ENCODE data around the gene ZIC1.

Gene ZIC1

DNA sequence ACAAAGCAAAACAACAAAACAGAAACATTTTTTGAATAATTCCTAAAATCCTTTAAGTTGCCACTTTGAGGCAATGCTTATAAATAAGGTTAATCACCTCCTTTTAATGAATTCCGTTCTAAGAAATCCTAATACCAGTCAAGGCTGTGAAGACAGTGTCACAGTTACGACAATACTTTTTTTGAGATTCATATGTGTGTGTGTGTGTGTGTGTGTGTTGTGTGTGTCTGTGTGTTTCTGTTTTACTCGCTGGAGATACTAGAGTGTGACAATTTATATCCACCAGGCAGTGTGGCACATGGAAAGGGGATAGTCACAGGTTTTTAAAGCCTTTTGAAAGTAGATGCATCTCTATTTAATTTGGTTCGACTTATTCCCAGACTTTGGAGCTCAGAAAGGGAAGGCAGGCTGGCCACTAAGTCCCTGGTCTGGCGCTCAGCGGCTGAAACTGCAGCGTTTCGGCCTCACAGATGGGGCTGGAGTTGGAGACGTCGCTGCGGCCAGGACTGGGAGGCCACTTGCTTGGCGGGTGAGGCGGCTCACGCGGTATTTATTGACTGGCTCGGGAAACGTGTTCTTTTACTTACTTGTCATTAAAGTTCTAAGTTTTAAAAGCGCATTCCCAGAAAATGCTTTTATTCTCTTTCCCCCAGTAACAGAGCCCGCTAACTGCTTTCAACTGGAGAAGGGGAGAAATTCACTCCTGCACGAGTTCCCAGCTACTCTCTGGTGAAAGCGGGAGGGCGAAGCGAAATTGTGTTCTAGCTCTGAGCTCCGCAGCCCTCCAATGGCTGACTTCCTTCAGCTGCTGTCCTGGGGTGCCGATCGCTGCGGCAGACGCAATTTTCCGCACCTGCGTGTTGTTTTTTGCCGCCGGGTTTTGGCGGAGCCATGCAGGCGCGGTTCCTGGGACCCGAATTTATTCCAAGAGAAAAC, 13.7 kb downstream of the ZIC1 start:
- DNase-seq (ENCODE audit: low read depth in 2 of 2) = no peak

DNA sequence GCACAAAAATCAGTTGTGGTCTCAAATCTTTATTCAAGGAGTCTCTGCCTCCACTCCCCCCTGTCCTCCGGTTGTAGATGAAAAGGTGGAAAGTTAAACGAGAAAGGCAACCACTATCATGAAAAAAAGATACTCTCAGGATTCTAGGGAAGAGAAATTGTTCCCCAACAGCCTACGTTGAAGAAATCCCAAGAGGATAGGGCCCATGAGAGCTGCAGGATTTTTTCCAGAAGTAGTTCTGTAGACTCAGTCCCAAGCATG, 14.3 kb downstream of the ZIC1 start:
- no peak for DNase-seq (ENCODE audit: low read depth in 2 of 2)

DNA sequence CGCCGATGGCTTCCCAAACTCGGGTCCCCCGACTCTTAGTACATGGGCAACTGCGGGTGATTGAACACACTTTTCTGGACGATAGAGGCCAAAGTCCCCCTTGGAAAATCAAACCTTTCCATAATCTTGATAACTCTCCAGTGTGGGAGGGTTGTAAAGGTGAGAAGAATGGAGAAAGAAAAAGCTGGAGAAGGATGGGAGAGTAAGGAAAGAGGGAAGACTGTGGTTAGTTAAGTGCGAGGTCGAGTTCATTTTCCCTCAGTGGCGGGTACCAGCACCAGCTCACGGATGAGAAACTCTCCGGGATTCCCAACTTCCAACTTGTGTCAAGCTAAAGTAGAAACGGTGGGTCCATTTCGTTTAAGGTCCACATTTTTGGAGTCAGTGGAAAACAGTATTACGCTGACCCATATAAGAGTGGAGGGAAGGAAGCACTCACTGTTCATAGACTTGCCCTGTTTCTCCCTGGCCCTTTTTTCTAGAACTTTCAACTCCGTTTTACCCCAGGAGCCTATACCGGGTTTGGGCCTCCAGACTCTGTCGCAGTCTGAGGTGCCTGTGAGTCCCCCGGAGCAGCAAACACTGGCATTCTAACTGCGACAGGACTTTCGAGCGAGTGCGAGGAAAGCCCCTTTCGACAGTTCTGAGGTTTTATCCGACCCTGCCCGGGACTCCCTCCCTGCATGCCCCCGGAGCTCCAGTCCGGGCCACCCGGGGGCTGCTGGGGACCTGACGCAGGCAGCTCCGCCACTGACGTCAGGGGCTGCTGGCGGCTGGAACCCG, 14.8 kb downstream of the ZIC1 start:
- no peak for DNase-seq (ENCODE audit: low read depth in 2 of 2)

DNA sequence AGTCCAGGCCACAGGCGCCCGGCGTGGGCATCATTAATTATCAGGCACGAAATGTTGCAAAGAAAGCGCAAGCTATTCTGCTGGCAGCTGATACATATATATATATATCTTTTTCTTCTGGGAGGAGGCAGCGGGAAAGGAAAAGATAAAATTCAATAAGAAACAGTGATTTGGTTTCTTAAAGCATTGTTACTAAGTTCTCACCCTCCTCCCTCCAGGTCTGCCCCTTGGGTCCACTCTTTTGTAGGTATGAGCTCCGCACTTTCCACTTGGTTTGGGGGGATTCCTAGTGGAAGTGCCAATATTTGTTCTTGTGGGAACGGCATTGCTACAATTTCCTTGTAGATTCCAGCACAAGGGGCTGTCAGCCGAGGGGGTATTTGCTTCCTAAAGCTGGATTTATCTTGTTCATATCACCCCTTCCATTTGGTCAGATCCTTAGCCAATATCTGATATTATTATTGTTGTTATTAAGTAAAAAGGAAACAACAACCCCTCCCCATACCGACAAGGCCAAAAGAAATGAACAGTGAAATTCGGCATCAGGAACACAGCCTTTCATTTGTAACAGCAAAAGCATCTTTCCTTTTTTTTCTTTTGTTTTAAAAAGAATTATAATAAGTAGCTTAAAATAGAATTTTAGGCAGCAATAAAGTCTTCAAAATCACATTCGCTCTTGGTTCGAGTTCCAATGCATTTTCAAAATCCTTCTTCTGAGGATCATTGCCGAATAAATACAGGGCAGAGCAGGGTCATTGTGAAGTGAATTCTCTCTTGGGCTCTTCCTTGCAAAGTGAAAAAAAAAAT, 15.6 kb downstream of the ZIC1 start:
- no peak for DNase-seq (ENCODE audit: low read depth in 2 of 2)

DNA sequence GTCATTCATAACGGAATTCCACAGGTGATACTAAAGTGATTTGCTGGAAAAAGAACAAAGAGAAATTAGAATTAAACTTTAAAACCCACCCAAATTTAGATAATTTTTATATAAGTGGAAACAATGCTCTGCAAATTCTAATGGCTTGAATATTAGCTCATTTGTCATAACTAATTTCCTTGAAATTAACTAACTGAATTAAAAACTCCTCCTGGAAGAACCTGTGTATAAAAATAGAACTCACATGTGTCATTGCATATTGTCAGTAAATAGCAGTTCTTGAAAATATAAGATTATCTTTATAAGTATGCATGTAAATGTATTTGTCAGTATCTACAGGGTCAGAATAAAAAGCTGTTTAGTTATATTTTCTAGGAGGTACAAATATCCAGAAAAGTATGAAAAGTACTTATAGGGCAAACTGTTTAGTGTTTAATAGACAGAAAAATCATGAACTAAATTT, 16.3 kb downstream of the ZIC1 start:
- DNase-seq (ENCODE audit: low read depth in 2 of 2) = no peak

GRCh38 chr3:147426931-147427330, 17.8 kb downstream of the ZIC1 start:
- no peak for DNase-seq (ENCODE audit: low read depth in 2 of 2)

DNA sequence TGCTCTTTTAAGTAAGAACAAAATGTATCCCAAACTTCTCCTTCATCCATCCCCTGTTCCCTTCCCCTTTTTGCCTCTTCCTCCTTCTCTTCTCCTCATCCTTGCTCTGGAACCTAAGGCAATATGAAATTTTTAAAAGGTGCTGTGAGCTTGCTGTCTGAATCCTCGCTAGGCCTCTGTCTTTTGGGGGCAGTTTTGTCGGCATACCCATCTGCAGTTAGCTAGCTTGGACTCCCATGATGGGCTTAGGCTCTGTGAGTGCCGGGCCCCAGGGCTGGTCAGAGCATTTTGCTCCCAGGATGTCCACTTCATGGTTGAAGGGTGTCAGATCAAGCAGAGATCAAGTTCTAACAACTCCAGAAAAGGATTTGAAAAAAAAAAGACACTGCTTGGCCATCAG, 18.6 kb downstream of the ZIC1 start:
- DNase-seq (ENCODE audit: low read depth in 2 of 2) = no peak

- DNase-seq (ENCODE audit: low read depth in 2 of 2) = no peak
Measured at GRCh38 chr3:147428326-147428725, 19.2 kb downstream of the ZIC1 start.

GRCh38 chr3:147428754-147429153, 19.6 kb downstream of the ZIC1 start:
- DNase-seq (ENCODE audit: low read depth in 2 of 2) = no peak

GRCh38 chr3:147431751-147432150, 22.6 kb downstream of the ZIC1 start:
- DNase-seq (ENCODE audit: low read depth in 2 of 2) = no peak

- no peak for DNase-seq (ENCODE audit: low read depth in 2 of 2)
Measured at GRCh38 chr3:147447224-147447623, 38.1 kb downstream of the ZIC1 start.

GRCh38 chr3:147449669-147450068, 40.5 kb downstream of the ZIC1 start:
- no peak for DNase-seq (ENCODE audit: low read depth in 2 of 2)

DNA sequence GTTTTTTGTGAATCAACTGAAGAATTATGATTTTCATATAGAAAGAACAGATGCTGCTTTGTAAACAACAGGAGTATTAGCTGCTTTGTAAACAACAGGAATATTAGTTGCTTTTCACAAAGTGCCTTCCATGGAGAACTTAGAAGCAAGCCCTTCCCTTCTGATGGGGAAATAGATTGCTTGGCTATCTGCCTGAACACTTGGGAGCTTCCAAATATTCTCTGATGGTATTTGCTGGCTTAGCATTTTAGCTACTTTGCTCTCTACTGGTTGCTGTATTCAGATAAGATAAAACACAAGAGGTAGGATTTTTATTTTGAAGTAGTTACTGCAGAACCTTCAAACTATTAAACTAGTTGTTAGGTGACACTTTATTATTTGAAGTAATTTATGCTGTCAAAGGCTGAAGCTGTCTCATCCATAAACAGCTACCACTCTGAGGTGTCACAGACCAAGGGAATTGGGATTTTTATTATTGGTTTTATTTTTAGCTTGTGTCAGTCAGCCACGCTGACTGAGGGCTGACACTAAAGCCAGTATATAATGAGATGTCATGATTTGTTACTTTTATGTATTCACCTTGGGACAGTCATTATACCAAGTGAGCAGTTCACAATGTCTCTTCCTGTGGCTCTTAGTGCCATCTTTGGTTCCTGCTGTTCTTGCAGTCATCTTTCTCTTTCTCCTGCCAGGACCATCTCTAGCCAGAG, 50.0 kb downstream of the ZIC1 start:
- DNase-seq (ENCODE audit: low read depth in 2 of 2) = no peak

DNA sequence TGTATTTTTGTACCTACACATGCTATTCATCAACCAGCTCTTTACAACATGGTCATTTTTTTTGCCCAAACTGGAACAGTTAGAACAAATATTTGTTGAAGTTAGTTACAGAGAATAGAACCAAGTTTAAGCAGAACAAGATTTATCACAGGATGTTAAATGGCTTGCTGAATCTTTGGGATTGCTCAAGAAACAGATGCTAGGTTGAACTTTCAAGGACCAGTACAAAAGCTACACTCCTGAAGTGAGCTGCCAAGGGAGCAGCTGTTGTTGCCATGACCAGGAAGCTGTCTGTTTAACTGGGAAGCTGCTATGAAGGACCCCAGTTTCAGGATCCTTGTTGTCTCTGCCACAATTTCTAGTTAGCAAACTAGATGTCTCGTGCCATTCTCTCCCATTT, 53.7 kb downstream of the ZIC1 start:
- no peak for DNase-seq (ENCODE audit: low read depth in 2 of 2)
